HepG2 (cell line): Measurements from ENCODE around the gene PRKG1.

ENCODE experiments used
- CTCF ChIP-seq: sonication (generic); formaldehyde crosslinking; IDR thresholded peaks from 2 replicates; pipeline ENCODE4 v1.5.0; 2020; ENCODE audit warnings: mild to moderate bottlenecking, missing genetic modification reagents, moderate library complexity
- ETS1 ChIP-seq: sonication (generic); formaldehyde crosslinking; IDR thresholded peaks from 2 replicates; pipeline ENCODE4 v1.4.0; 2020; ENCODE audit warnings: missing genetic modification reagents
- HNRNPUL1 ChIP-seq: fragments of 200-400 bp; formaldehyde crosslinking; IDR thresholded peaks from 2 replicates; pipeline ENCODE4 v1.6.1; 2017; ENCODE audit warnings: low read depth, mild to moderate bottlenecking, low read length, moderate library complexity
- PCBP1 ChIP-seq: fragments of 200-400 bp; formaldehyde crosslinking; IDR thresholded peaks from 2 replicates; pipeline ENCODE4 v1.6.1; 2017; ENCODE audit warnings: mild to moderate bottlenecking, low read depth, low read length, borderline replicate concordance
- POLR2A ChIP-seq, 2 experiments: IDR thresholded peaks; 2 replicates each; pipeline ENCODE4 v1.6.1; 2011; ENCODE audit warnings: low read depth in 2 of 2, low read length in 2 of 2, mild to moderate bottlenecking in 1 of 2, moderate library complexity in 1 of 2; ENCODE audit not compliant: insufficient read depth in 1 of 2
- POLR2G ChIP-seq: fragments of 200-400 bp; formaldehyde crosslinking; IDR thresholded peaks from 2 replicates; pipeline ENCODE4 v1.6.1; 2018; ENCODE audit warnings: mild to moderate bottlenecking, low read depth, low read length, moderate library complexity
- REPIN1 ChIP-seq: sonication (generic); formaldehyde crosslinking; IDR thresholded peaks from 2 replicates; pipeline ENCODE4 v1.8.0; 2022; ENCODE audit warnings: missing genetic modification reagents, low read depth, mild to moderate bottlenecking, borderline replicate concordance
- RFX5 ChIP-seq: IDR thresholded peaks from 2 replicates; pipeline ENCODE4 v1.6.1; 2011; ENCODE audit warnings: low read depth, low read length, improper control_type of control experiment
- SOX5 ChIP-seq: IDR thresholded peaks from 2 replicates; pipeline ENCODE4 v1.6.1; 2016; ENCODE audit warnings: borderline replicate concordance
- TARDBP ChIP-seq: sonication (generic); formaldehyde crosslinking; IDR thresholded peaks from 2 replicates; pipeline ENCODE4 v1.8.0; 2022; ENCODE audit warnings: mild to moderate bottlenecking, missing genetic modification reagents
- TEF ChIP-seq: sonication (generic); formaldehyde crosslinking; IDR thresholded peaks from 2 replicates; pipeline ENCODE4 v1.5.0; 2020; ENCODE audit warnings: missing genetic modification reagents
- ZKSCAN5 ChIP-seq: sonication (generic); formaldehyde crosslinking; IDR thresholded peaks from 2 replicates; pipeline ENCODE4 v1.5.1; 2020; ENCODE audit warnings: mild to moderate bottlenecking, missing genetic modification reagents
- ZNF501 ChIP-seq: sonication (generic); formaldehyde crosslinking; IDR thresholded peaks from 2 replicates; pipeline ENCODE4 v1.5.1; 2020; ENCODE audit warnings: mild to moderate bottlenecking, moderate library complexity, missing genetic modification reagents
- ZNF687 ChIP-seq: sonication (generic); formaldehyde crosslinking; IDR thresholded peaks from 2 replicates; pipeline ENCODE4 v1.5.1; 2020; ENCODE audit warnings: mild to moderate bottlenecking, missing genetic modification reagents, moderate library complexity

GRCh38 chr10:51629934-51630639 is 555.8 kb downstream of the PRKG1 start:
- TF ChIP-seq ZKSCAN5 (no peak), HNRNPUL1 (no peak), ZNF501 (CRISPR knock-in tag) (no peak), PCBP1 (no peak), ZNF687 (no peak), POLR2G (no peak), TEF (CRISPR knock-in tag) (no peak), CTCF (no peak), RFX5 (no peak), POLR2A (IDR thresholded peaks at IDR 0.05; ENCODE audit: insufficient read depth in 1 of 2, low read depth in 2 of 2, low read length in 2 of 2) (no peak), TARDBP (CRISPR knock-in tag) (no peak), REPIN1 (no peak), SOX5 (CRISPR knock-in tag) (no peak), ETS1 (CRISPR knock-in tag) (no peak)
